ENCODE data around the gene MEF2C.

- TF ChIP-seq CTCF (IDR thresholded peaks at IDR 0.05) (no peak), SIN3A (IDR thresholded peaks at IDR 0.05; ENCODE audit: borderline replicate concordance, insufficient read depth, low read depth, low read length) (no peak), TCF7L2 (IDR thresholded peaks at IDR 0.05; ENCODE audit: low read depth, low read length) (no peak)
These were observed 63.5 kb downstream of the MEF2C start for GRCh38 chr5:88819301-88819999.
